GM21423 (cell line): ENCODE data around the gene GYS1.

Experiments used
- ATAC-seq: cut with Tn5 transposase; IDR thresholded peaks from one replicate; pipeline ENCODE4 v1.9.1; 2021; ENCODE audit warnings: mild to moderate bottlenecking, moderate library complexity; ENCODE audit not compliant: unreplicated experiment

The GYS1 gene

DNA sequence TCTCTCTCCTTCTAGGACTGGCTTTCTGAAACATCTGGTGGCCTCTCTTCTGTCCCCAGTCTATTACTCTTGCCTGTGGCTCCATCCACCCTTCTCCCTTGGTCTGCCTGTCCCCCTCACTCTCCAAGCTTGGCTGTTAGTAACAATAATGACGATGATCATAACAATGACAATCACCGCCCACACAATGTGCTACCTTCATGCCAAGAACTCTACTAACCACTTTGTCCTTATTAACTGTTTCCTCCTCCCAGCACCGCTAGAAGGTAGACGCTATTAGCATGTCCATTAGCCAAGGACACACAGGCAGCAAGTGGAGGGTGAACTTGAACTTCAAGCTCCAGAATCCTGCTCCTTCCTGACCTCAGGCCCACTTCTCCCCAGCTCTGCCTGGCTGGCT, 2.7 kb downstream of the GYS1 start:
- no peak for ATAC-seq

DNA sequence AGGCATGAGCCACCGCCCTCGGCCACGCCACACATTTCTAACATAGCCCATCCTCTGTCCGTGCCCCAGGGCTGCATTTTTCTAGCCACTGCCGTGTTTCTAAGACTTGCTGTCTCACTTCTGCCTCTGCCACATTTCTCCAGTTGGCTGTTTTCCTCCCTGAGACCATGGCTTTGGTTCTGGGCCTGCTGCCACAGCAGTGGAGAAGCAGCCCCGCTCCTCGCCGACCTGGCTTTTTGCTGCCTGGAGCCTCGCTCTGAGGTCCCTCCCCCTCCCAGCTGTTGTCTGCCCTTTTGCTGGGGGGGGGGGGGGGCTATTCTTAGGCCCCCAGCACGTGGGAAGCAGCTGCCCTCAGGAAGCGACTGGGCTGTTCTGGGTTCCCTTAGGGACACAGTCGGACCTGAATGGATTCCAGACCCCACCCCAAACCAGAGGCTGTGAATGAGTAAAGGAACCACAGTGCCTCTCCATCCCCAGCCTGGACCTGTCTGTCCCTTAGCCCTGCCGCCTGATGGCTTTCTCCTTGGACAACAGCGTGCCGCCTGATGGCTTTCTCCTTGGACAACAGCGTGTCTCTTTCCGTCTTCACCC, 3.3 kb downstream of the GYS1 start:
- no peak for ATAC-seq

DNA sequence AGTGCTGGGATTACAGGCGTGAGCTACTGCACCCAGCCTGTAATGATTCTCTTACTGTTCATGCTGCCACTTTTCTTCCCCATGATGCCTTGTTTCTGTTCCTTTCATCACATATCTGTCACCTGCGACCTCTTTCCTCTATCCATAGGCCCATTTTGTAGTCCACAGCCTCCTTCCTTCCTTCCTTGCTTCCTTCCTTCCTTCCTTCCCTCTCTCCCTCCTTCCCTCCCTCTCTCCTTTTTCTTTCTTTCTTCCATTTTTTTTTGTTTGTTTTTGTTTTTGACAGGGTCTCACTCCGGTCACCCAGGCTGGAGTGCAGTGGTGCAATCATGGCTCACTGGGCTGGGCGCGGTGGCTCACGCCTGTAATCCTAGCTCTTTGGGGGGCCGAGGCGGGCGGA, 4.2 kb downstream of the GYS1 start:
- ATAC-seq, result no peak

DNA sequence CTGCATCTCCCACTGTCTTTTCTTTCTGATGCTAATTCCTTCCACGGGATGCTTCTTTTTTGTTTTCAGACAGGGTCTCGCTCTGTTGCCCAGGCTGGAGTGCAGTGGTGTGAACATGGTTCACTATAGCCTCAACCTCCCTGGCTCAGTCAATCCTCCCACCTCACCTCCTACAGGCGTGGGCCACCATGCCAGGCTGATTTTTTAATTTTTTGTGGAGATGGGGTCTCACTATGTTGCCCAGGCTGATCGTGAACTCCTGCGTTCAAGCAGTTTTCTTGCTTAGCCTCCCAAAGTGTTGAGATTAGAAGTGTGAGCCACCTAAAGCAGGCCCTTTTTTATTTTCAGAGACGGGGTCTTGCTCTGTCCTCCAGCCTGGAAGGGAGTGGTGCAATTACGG, 4.8 kb downstream of the GYS1 start:
- ATAC-seq, result no peak

DNA sequence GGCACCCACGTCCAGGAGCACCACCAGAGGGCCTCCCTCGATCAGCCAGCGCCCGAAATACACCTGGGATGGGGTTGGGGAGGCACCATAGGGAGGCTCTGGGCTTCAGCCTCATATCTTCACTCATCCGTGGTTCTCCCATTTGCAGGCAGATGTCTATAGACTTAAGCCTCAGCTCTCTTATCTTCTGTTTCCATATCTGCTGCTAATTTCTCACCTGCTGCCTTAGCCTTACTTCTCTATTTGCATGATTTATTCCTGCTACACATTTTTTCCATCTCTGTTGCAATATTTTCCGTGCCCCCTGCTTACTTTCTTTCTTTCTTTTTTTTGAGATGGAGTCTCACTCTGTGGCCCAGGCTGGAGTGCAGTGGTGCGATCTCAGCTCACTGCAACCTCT, 5.8 kb downstream of the GYS1 start:
- ATAC-seq, result no peak

DNA sequence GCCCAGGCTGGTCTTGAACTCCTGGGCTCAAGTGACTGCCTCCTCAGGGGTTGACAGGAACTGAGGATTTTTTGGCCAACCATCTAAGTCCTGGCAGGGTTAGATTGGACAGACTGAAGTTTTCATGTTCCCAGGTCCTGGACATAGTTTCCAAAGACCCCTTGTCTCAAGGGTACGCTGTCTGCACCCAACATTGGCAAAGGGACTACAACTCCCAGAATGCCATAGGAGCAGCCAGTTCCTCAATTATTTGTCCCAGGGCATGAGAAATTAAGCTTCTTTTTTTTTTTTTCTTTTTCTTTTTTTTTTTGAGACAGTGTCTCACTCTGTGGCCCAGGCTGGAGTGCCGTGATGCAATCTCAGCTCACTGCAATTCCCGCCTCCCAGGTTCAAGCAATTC, 6.9 kb downstream of the GYS1 start:
- ATAC-seq, result no peak

DNA sequence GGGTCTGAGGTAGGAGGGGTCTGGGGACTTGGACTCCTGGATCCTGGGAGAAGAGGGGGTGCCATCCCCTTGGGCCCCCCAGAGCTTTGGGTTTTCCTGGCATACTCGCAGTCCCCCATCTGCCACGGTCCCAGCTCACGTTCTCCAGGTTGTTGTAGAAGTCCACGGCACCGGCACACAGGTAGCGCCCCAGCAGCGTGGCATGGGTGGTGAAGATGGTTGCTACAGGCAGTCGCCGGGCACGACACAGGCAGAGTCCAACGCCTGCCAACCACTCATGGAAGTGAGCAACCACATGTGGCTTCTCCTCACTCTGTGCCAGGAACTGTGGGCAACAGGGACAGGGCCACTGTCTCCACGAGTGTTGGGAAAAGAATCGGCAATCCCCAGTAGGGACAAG, 7.4 kb downstream of the GYS1 start:
- ATAC-seq, result no peak

DNA sequence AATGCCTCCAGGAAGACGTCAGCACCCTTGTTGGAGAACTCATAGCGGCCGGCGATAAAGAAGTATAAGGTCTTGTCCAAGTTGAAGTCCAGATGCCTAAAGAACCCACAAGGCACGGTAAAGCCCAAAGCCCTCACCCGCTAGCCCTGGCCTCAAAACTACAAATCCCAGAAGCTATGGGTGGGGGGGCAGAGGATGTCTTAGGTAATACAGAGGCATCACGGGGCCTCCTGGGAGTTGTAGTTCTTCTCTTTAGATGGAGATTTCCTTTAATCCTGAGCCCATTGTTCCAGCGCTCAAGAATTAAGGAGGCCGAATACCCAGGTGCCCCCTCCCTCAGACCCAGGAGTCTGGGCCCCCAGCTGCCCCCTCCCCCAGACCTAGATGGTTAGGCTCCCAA, 10.8 kb downstream of the GYS1 start:
- no peak for ATAC-seq

DNA sequence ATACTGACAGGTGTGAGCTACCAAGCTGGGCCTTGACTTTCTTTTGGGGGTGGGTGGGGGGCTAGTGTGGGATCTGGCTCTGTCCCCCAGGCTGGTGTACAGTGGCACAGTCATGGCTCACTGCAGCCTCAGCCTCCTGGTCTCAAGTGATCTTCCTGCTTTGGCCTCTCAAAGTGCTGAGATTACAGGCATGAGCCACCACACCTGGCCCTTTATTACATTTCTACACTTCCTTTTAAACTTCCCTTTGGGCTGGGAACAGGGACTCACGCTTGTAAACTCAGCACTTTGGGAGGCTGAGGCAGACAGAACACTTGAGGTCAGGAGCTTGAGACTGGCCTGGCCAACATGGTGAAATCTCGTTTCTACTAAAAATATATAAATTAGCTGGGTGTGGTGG, 16.0 kb downstream of the GYS1 start:
- ATAC-seq, result no peak

DNA sequence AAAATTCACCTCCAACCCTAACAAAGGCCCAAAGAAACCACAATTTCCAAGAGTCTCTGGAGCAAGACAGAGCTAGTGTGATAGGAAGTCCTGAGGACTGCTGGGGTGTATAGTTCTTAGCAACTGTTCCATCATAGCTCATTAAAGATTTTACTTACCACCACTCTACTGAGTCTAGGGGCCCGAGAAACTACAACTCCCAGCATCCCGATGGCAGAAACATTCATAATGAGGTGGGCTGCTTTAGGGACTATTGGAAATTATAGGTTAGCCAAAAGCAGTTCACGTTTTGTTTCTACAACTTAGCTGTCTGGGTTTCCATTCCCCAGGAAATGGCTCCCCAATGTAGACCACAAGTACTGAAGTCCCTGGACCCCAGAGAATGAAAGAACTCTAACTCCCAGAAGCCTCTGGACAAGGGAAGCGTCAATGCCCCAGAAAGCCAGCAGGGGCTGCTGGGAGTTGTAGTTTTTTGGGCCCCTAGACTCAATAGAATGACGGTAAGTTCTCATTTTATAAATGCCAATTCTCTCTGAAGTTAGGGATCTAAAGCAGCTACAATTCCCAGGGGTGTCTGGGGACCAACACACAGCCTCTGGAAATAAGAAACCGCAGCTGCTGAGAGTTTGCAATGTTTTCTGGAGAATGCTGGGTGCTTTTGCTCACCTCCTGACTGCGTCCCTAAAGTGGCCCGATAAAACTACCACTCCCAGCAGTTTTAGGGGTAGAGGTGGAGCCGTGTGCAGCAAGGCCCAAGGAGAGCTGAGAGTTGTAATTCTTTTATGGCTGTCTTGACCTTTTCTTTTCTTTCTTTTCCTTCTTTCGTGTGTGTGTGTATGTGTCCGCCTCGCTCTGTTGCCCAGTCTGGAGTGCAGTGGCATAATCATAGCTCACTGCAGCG, 16.9 kb downstream of the GYS1 start:
- no peak for ATAC-seq

DNA sequence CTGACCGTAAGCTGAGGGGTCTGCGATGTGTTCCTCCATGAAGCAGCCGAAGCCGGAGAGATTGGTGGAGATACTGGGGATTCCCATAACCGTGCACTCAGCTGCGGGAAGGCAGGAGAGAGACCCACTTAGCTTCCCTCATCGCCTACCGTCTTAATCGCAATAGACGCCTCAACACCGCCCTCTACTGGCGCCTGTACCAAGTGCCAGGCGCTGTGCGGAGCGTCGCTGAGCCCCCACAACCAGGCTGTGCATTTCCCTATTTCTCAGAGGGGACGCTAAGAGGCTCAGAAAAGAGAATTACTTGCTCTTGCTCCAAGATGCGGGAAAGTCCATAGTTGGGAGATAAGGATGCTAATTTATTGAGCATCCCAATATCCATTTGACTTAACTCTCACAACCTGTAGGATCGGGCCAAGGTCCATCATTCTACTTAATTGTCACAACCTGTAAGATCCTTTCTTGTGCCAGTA, 22.1 kb downstream of the GYS1 start:
- ATAC-seq, result no peak

DNA sequence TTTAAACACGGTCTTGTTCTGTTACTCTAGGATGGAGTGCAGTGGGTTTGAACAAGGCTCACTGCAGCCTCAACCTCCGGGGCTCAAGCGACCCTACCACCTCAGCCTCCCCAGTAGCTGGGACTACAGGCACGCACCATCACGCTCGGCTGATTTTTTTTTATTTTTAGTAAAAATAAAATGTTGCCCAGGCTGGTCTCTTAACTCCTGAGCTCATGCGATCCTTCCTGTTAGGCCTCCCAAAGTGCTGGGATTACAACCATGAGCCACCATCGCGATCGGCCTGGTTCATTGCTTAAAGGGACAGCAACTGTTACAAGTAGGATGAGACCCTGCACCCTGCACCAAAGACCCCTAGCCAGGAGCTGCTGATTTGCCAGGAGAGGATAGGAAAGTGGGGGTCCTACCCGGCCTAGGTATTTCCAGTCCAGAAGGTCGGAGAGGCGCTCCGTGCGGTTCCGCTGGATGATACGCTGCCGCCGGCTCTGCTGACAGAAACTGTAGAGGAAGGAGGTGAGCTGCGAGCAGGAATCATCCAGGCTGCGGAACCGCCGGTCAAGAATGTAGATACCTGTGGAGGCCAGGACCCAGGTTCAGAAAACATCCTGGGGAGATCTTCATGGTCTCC, 22.9 kb downstream of the GYS1 start:
- ATAC-seq, result no peak

DNA sequence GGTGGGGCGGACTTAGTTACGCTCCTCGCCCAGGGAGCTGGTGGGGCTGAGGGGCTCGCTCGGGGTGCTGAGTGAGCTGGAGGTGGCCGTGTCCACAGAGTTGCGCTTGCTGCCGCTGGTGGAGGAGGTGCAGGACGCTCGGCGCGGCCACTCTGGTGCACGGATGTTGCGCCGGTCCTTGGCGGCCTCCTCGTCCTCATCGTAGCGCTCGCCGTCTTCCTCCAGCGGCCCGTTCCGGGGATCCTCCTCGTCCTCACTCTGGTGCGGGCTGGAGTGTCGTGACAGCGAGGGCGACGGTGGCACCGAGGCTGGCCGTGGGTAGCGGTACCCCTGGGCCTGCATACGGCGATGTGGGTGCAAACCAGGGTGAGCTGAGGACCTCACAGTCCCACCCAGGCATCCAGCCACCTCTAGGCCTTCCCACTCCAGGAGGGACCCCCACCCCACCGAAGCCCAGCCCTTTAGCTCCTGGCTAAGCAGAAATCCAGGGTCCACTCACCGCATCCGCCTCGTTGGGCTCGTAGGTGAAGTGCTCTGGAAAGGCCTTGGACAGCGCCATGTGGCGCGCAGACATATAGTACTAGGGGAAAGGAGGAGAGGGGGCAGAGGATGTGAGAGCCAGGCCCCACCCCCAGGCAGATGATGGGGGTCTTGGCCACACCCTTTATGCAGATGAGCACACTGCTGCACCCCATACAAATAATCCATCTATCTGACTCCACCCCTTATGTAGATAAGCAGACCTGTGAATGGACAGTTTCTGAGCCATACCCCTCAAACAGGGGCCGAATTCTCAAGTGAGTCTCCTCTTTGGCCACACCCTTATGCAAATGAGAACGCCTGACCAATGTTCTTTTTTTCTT, 23.6 kb downstream of the GYS1 start:
- no peak for ATAC-seq

DNA sequence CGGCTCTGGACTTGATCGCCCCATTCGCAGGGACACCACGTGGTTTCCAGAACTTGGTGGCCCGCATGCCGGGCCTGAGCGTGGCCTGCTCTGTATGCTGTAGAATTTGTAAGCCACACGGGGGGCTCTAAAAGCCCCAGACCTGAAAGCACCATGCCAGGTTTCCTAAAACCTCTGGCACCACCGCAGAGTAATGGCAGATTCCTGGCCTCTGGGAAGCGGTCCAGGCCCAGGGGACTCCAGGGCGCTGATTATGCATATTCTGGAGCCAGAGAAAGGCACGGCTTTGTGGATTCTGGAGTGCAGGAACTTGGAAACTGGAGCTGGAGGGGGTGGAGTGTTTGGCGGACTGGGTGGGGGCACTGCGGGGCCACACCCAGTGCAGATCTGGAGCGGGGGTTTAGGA, 24.3 kb downstream of the GYS1 start:
- ATAC-seq, result no peak

DNA sequence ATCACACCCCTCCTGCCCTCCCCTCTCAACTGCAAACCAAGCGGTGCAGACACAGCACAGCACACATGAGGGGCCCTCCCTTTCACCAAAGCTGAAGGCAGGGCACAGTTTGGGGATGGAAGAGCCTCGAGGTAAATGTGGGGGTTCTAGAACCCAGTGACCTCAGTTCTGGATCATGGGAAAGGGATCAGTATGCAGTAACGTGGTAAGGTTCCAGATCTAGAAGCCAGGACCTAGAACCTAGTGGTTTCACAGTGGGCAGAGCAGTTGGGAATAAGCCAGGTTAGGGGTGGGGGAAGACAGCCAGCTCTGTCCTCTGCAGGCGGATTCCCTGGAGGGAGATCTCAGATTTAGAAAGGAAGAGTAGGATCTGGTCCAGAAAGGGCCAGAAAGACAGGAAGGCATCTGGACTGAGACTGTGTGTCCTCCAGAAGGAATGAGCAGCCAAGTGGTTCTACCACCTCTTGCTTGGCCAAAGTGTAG, 24.9 kb downstream of the GYS1 start:
- ATAC-seq, result no peak

DNA sequence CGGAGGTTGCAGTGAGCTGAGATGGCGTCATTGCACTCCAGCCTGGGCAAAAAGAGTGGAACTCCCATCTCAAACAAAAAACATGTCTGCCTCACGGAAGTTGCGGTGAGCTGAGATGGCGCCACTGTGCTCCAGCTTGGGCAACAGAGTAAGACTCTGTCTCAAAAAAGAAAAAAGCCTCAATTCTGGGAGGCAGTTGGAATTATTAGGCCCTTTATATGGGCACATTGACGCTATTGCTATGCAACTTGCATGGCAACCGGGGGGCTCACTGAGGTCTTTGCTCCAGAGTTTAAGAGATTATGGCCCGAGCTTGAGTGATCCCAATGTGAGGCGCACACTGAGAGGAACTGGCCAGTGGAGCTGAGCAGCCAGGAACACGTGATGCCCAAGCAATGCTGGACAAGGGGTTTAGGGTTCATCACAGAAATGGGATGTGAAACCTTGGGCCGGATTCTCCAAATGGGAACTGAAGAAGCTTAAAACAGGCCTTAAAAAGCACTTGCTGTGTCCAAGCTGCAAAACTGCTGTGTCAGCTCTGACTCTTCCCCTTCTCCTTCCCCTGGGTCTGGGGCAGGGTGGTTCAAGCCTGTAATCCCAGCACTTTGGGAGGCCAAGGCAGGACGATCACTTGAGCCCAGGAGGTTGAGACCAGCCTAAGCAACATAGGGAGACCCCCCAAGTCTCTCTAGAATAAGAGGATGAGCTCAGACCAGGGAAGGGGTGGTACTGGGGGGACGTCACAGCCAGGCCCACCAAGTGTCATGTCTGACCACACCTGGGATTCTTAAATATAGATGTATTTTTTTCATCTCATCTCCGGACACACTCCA, 25.5 kb downstream of the GYS1 start:
- ATAC-seq, result no peak

DNA sequence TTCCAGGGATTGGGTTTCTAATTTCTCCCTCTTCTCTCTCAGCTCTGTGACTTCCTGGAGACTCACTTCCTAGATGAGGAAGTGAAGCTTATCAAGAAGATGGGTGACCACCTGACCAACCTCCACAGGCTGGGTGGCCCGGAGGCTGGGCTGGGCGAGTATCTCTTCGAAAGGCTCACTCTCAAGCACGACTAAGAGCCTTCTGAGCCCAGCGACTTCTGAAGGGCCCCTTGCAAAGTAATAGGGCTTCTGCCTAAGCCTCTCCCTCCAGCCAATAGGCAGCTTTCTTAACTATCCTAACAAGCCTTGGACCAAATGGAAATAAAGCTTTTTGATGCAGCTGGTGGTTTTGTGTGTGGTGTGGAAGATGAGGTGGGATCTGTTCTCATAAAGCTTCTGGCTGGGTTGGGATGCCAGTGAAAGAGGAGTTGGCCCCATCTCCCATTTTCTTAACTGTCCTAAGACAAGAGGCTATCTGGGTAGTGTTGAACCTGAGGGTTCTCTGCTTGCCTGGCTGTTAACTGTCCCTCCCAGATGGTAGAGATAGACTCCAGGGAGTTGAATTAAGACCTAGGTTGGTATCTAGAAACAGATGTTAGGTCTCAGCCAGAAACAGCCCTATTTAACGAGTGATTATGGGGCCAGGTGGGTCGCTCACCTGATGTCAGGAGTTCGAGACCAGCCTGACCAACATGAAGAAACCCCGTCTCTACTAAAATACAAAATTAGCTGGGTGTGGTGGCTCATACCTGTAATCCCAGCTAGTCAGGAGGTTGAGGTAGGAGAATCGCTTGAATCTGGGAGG, 26.4 kb downstream of the GYS1 start:
- no peak for ATAC-seq

DNA sequence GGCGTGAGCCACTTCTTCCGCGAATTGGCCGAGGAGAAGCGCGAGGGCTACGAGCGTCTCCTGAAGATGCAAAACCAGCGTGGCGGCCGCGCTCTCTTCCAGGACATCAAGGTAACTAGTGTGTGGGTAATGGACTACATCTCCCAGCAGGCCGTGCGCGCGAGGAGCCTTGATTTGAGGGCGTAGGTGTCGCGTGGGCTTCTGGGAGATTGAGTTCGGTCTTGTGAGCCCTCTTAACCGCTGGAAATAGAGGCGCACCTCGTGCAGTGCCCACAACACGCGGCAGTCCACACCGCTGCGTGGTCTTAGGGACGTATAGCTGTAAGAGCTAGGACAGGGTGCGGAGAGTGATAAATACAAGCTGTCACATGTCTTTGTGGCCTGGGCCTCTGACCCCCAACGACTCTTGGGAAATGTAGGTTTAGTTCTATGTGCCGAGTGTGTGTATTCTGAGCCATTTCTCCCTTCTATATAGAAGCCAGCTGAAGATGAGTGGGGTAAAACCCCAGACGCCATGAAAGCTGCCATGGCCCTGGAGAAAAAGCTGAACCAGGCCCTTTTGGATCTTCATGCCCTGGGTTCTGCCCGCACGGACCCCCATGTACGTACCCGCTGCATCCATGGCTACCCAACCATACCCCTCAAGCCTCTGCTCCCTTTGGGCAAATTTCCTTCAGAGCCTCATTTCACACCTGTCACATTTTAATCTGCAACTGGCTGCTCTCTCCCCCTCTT, 27.1 kb downstream of the GYS1 start:
- ATAC-seq, result peak; percentile 19
